Stimulated activated CD4-positive, alpha-beta T cell treated with anti-CD3 and anti-CD28 coated beads, Interleukin-4, amount 100 ng/mL, for 24 hours (primary cell): ENCODE measurements around the gene PAFAH2.
A peak's percentile ranks its signal among the peaks of the same experiment; 100 is the strongest.
"Not testable (repeated sequence)": the region's sequence is repeated elsewhere in the genome, so short reads cannot be mapped to it uniquely, and the experiment has no call there.

Experiments used
- DNase-seq: peaks from one replicate; pipeline ENCODE4 v3.0.0-alpha.2; 2020

The PAFAH2 gene

DNA sequence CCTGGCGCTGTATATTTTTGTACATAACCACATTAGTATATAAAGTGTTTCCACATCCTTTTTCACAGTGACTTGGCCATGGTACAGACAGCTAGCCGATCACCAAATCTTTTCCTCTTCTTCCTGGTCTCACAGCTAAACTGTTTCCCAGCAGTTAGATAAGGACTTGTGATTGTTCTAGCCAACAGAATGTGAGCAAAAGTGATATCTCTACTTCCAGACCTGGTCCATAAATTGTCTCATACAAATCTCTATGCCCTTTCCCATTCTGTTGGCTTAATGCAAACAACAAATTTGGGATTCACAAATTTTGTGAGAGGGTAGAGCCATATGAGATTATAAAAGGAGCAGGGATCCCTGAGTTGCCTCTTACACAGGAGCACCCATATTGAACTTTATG is 19.5 kb downstream of the PAFAH2 start:
- no peak for DNase-seq

DNA sequence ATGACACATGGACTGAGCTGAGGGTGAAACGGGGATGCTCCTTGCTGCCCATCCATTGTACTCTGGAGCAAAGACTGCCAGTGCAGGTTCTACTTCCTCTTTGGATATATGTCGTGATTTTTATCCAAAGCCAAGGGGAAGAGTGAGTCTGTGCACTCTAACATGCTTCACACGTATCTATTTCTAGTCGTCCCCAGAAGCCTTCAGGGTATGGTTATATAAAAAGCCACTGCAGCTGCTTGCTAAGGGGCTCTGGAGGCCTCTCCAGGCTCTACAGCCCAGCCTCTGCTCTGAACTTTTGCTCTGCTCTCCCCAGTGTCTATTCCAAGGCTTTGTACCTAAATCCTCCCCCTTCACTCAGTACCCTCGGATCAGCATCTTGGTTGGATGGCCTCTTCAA is 20.1 kb downstream of the PAFAH2 start:
- no peak for DNase-seq

DNA sequence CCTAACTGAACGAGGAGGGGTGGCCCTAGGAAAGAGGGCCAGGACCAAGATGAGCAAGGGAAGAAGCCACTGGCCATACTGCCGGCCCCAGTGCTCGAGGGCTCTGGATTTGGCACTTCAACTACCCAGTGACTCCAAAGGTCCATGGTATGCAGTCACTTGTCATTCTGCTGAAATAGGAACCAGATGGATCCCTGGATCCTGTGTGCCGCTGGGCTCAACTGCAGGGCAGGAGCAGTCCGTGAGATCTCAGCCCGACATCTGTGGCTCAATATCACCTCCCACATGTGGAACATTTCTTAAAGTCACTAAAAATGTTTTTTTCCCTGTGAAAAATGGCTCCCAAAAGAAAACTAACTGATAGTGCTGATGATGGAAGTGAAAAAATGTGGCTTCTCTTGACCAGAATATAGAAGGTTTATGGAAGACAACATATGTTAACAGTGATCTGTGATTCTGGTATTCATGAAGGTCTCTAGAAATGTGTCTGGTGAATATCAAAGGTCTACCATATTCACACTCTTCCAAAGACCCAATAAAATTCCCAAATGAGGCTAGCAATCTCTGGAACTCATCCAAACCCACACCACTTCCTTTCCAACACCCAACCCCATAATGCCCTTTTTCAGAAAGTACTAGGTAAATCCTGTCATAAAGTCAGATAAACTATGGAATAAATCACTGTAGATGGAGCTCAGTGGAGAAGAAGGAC is 24.1 kb downstream of the PAFAH2 start:
- DNase-seq, result no peak

DNA sequence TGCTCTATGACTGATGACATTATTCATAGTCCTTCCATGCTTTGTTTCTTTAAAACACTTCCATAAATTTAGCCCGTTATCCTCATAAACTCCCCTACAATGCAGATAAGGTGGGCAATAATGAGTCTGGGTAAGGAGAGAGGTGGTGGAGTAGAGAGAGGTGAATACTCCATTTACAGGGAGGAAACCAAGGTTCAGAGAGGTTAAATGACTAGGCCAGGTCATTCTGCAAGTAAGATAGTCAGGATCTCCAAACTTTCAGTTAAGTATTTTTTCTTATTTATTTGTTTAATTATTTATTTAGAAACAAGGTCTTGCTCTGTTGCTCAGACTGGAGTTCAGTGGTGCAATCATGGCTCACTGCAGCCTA is 26.1 kb downstream of the PAFAH2 start:
- DNase-seq, result no peak

DNA sequence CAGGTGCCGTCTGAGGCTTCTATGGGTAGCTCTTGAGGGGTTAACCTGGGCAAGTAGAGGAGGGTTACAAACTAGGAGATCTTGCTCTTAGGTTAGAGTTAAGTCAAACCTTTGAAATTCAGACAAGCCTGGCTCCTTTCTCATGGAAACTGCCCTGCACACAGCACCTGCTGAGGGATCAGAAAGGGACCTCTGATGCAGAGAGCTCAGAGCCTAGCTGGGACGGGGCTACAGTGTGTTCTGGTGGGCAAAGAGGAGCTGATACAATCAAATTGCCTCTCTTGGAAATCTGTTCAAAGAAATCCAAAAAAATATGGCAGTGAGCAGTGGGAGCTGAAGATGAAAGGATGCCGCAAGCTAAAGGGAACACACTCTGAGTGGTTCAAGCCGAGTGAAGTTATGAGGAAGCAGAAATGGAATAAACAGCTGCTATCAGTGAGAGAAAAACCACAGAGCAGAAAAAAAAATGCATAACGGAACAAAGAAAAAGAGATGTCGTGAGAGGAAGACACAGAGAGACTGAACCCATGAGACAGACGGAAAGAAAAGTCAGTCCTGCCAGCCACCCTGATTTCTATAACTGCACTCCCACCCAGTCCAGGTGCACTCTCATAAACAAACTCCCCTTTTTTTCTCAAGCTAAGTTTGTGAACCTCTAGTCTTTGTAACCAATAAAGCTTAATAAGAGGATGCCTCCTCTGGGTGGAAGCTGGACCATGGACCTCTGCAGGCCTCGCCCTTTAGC is 26.6 kb downstream of the PAFAH2 start:
- peak; percentile 33 for DNase-seq

DNA sequence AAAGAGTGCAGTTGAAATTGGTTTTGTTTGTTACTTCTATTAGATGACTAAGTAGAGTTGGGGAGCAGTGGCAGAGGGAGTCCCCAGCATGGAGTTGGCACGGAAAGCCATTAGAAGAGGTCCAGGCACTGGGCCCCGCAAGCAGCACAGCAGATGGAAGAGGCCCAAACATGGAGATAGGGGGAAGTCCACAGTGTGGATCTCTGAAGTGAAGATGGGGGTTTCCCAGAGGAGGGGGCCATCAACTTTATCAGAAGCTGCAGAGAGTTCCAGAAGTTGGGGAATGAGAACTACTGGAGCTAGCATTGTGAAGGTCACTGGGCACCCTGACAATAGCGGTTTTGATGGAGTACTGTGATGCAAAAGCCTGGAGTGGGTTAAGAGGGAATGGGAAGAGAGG is 30.6 kb downstream of the PAFAH2 start:
- DNase-seq, result no peak

GRCh38 chr1:25959611-25960010 is 38.3 kb downstream of the PAFAH2 start:
- DNase-seq, result no peak

DNA sequence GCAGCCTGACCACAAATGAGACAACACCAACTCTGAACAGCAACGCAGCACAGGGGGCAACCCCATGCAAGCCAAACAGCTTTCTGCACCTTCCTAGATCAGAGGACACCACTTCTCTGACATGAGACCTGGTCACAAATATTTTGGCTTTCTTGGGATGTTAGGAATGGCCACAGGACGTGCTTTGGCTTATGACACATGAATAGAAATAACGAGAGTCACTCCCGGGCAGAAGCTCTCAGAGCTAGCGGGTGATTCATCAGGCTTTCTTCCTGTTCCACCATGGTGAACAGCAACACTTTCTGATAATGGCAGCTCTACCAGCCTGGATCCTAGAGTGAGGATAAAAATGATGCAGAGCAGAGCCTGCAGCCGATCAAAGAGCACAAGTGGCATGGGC is 39.4 kb downstream of the PAFAH2 start:
- no peak for DNase-seq

DNA sequence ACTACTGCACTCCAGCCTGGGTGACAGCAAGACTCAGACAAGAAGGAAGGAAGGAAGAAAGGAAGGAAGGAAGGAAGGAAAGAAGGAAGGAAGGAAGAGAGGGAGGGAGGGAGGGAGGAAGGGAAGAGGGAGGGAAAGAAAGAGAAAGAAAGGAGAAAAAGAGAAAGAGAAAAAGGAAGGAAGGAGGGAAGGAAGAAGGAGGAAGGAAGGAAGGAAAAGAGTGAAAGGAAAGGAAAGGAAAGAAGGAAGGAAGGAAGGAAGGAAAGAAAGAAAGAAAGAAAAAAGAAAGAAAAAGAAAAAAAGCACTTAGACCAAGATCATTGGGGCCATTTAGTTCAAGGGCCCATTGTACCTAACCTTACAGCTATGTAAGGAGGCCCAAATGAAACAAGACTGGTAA is 42.3 kb downstream of the PAFAH2 start:
- no peak for DNase-seq

DNA sequence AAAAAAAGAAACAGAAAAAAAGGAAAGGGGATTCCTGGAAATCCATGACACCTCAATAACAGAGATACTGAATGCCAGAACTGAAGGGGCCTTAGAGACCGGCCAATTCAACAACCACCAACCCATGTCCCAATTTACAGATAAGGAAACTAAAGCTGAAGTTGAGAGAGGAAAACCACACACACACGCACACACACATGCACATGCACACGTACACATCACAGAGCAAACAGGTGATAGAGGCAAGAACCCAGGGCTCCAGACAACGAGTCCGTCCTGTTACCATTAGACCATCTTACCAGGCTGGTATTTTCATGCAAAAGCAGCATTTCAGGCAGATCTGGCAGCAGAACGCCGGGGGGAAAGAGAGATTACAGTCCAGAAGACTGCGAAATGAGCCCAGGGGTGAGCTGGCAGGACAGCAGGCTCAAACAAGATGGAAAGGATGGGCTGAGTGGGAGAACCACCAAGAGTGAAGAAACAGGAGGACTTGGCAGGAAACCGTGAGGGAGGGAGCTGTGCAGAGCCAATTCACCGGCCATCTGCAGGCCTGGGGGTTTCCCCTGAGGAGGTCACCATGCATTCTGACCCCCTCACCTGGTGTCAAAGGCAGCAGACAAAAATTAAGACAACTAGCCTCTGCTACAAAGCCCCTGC is 43.5 kb downstream of the PAFAH2 start:
- DNase-seq, result no peak

- no peak for DNase-seq
Measured at GRCh38 chr1:25952841-25953401, 44.9 kb downstream of the PAFAH2 start.

DNA sequence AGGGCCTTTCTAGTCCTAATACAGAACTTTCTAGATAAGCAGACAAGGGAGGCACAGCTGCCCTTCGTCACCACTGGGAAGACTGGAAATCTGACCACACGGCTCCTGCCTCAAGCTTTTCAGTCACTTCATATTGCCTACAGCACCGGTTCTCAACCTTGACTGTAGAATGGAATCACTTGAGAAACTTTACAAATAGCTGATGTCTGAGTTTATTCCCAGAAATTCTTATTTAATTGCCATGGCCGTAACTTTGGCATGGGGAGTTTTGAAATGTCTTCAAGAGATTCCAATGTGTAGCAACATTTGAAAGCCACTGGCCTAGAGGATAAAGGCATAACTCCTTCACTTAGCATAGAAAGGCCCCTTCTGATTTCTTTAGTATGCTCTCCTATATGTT is 49.2 kb downstream of the PAFAH2 start:
- DNase-seq, result no peak

DNA sequence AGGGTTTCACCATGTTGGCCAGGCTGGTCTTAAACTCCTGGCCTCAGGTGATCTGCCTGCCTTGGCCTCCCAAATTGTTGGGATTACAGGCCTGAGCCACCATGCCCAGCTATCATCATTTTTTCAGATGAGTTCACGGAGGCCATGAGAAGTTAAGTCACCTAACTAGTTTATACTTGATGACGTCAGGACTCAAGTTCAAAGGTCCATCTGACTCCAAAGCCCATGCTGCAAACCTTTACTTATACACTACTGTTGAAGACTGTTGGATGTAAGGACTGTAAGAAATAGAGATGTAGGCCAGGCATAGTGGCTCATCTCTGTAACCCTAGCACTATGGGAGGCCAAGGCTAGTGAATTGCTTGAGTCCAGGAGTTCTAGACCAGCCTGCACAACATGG is 50.8 kb downstream of the PAFAH2 start:
- no peak for DNase-seq

DNA sequence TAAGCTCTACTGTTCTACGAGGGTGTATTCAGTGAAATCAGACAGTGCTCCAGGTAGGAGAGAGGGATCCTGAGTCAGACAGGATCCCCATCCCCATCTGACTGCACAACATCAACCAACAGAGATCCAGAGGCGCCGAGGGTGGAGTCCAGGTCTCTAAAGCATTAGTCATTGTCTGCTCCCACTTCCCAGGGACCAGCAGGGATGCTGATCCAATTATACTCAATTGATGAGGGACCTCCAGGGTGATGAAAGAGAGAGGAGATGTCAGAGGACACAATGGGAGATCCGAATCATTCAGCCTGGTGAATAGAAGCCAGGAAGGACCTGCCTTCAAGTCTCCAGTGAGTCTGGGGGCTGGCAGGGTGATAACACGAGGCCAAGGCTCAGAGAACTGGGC is 52.1 kb downstream of the PAFAH2 start:
- DNase-seq, result no peak

GRCh38 chr1:25944986-25945385 is 52.9 kb downstream of the PAFAH2 start:
- no peak for DNase-seq

DNA sequence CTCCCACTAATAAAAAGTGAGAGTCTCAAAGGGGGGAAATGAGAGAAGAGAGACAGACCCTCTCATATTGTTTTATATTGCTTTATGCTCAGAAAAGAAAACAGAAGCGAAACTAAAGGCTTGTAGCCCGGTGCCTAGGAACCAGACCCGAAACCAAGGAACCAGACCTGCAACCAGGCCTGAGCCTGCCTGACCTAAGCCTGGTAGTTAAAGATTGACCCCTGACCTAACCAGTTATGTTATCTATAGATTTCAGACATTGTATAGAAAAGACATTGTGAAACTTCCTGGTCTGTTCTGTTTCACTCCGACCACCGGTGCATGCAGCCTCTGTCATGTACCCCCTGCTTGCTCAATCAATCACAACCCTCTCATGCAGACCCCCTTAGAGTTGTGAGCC is 54.4 kb downstream of the PAFAH2 start:
- not testable (repeated sequence) for DNase-seq

DNA sequence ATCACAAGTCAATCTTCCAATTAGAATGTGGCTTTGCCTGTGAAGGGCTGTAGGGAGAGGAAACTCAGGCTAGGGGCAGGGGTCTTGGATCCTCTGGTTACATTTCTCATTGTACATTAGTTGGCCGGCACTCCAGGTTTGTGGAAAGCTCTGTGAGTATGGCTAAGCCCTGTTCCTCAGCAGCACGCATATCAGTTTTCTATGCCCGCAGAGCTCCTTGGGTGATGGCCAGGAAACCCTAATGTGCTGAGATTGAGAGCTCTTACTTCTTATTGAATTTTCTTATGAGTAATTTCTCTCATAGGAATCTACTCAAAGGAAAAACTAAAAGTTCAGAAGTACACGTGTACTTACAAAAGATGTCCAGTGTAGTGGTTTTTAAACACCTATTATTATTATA is 60.9 kb downstream of the PAFAH2 start:
- no peak for DNase-seq

GRCh38 chr1:25933479-25934365 is 64.1 kb downstream of the PAFAH2 start:
- no peak for DNase-seq

DNA sequence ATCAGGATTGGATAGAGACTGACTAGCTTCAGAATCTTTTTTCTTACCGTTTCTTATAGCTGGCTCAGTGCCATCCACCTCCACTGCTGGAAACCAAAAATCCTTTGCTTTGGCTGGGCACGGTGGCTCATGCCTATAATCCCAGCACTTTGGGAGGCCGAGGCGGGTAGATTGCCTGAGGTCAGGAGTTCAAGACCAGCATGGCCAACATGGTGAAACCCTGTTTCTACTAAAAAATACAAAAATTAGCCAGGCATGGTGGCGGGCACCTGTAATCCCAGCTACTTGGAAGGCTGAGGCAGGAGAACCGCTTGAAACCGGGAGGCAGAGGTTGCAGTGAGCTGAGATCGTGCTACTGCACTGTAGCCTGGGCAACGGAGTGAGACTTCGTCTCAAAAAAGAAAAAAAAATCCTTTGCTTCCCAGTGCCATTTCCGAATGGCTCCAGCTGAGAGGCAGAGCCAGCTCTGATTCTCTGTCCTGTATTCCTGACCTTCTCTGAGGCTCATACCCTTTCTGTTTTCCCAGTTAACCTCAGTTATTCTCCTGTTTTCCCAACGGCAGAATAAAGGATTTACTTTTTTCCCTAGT is 65.0 kb downstream of the PAFAH2 start:
- not testable (repeated sequence) for DNase-seq

DNA sequence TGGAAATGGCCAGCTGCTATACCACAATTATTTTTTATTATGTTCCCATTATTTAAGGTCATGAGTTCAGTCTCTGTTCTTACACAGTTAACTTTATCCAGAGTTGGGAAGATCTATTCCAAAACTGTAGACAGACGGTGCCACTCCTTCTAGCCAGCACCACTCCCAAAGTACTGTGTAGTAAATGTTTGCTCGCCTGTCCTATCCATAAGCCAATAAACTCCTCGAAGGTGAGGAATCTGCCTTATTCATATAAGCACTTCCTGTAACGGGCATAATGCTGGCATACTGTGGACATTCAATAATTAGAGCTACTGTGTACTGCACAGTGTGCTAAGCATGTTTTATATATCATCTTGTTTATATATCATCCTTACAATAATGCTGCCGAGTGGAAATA is 65.5 kb downstream of the PAFAH2 start:
- DNase-seq, result no peak

DNA sequence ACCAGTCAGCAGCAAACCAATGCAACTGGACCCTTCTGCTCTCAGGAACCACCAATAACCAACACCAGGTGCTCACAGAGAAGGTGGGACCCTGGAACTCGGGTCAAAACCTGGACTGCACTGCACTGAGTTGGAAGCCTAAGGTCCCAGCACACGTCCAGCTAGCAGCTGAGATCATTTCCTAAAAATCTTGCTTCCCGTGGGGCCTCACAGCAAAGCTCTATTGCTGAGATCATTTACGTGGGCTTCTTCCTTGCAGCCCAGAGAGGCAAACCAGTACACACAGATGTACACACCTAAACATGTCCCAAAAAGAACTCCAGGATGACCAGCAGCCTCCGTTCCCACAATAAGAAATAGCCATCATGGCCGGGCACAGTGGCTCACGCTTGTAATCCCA is 68.8 kb downstream of the PAFAH2 start:
- DNase-seq, result no peak

GRCh38 chr1:25927521-25928265 is 70.2 kb downstream of the PAFAH2 start:
- no peak for DNase-seq
